Mucosa of rectum (tissue), 2 donors: ENCODE data around the gene NTSR2.

Experiments used
- H3K27ac ChIP-seq, 2 donors: one replicate each; pipeline ENCODE4 v1.7.0; 2013; ENCODE audit warnings: inconsistent platforms in 2 of 2, low read depth in 2 of 2, low read length in 2 of 2
- H3K27me3 ChIP-seq, 2 donors: one replicate each; pipeline ENCODE4 v1.7.0; 2013; ENCODE audit warnings: low read length in 2 of 2; ENCODE audit not compliant: control insufficient read depth in 2 of 2, insufficient read depth in 2 of 2
- H3K36me3 ChIP-seq, 2 donors: one replicate each; pipeline ENCODE4 v1.7.0; 2013; ENCODE audit warnings: low read length in 2 of 2; ENCODE audit not compliant: control insufficient read depth in 2 of 2, insufficient read depth in 2 of 2
- H3K4me1 ChIP-seq, 2 donors: one replicate each; pipeline ENCODE4 v1.7.0; 2013; ENCODE audit warnings: low read length in 2 of 2, mild to moderate bottlenecking in 1 of 2; ENCODE audit not compliant: control insufficient read depth in 2 of 2, insufficient read depth in 2 of 2
- H3K4me3 ChIP-seq, 2 donors: one replicate each; pipeline ENCODE4 v1.7.0; 2013; ENCODE audit warnings: low read length in 2 of 2
- H3K9ac ChIP-seq, 2 donors: one replicate each; pipeline ENCODE4 v1.7.0; 2013; ENCODE audit warnings: low read length in 2 of 2, low read depth in 1 of 2, mild to moderate bottlenecking in 1 of 2
- H3K9me3 ChIP-seq, 2 donors: one replicate each; pipeline ENCODE4 v1.7.0; 2013; ENCODE audit warnings: low read length in 2 of 2; ENCODE audit not compliant: control insufficient read depth in 2 of 2
- donor health status: healthy.
- donor health status: Normal muscosa, but diverticular disease.

Gene NTSR2

GRCh38 chr2:11680182-11680900 is 10.3 kb upstream of the NTSR2 start:
- Histone ChIP-seq H3K27me3 (peaks cover 14 to 23% of the 10 kb centered on the region in 2 donors), H3K4me1 (no peaks in the 10 kb centered on the region), H3K9ac (no peak overlapping the region)

DNA sequence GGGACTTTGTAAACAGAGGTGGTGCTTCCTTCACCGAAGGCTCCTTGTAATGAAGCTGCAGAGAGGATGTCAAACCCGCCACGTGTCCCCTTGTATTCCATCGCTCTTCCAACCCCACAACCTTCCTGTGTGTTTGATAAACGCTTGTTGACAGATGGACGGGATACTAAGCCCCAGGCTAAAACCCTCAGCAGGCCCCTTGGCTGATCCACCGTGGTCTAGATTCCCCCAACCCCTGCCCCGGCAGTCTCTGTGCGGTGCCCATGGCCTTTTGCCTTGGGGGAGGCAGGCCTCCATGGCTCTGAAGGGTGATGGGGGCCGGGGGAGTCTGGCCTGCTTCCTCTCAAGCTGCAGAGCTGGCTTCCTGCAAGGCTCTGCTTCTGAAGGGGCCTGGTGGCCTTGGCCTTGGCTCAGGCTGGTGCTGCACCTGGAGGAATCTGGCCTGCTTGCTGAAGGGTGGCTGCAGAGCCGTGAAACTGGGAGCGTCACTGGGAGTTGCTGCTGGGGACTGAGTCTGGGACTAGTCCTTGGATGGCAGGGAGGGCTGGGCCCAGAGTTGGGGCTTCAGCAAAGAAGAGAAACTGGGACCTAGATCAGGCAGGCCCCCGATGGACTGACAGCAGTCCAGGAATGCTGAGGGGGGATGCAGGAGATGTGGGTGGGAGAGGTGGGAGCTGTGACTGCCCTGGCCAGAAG is 9.6 kb upstream of the NTSR2 start:
- Histone ChIP-seq H3K4me3 (no peak overlapping the region), H3K4me1 (no peaks in the 10 kb centered on the region), H3K9me3 (no peaks in the 10 kb centered on the region), H3K27ac (no peak overlapping the region), H3K36me3 (no peaks in the 10 kb centered on the region), H3K27me3 (peaks cover 14 to 23% of the 10 kb centered on the region in 2 donors), H3K9ac (no peak overlapping the region)

More at GRCh38 chr2:11680182-11680900, 10.3 kb upstream of the NTSR2 start:
- H3K36me3 ChIP-seq: no peaks in the 10 kb centered on the region
- no peak overlapping the region for H3K27ac ChIP-seq
- H3K4me3 ChIP-seq: no peak overlapping the region
- H3K9me3 ChIP-seq: no peaks in the 10 kb centered on the region

DNA sequence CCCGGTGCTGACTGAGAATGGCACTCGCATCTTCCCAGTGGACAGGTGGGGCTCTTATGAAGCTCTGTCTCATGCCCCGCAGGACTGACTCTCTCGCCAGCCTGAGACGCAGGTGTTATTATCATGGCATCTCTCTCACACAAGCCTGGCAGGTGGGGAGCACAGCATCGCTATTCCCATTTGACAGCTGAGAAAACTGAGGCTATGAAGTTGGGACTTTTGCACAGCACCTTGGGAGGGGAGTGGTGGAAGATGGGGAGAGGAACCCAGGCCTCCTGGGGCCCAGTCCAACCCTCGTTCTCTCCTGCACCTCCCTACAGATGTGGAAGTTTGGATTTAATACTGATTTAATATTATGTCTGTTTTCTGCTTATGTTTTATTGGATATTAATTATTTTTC is 9.0 kb upstream of the NTSR2 start:
- H3K4me3 ChIP-seq: no peak overlapping the region
- H3K27me3 ChIP-seq: peaks cover 14 to 22% of the 10 kb centered on the region in 2 donors
- no peak overlapping the region for H3K9ac ChIP-seq
- no peaks in the 10 kb centered on the region for H3K36me3 ChIP-seq
- H3K4me1 ChIP-seq: no peaks in the 10 kb centered on the region
- no peaks in the 10 kb centered on the region for H3K9me3 ChIP-seq
- H3K27ac ChIP-seq: no peak overlapping the region

GRCh38 chr2:11678306-11678960 is 8.4 kb upstream of the NTSR2 start:
- no peak overlapping the region for H3K9ac ChIP-seq
- no peaks in the 10 kb centered on the region for H3K4me1 ChIP-seq
- no peak overlapping the region for H3K27ac ChIP-seq
- H3K9me3 ChIP-seq: no peaks in the 10 kb centered on the region
- H3K4me3 ChIP-seq: no peak overlapping the region
- no peaks in the 10 kb centered on the region for H3K36me3 ChIP-seq
- H3K27me3 ChIP-seq: peaks cover 11 to 17% of the 10 kb centered on the region in 2 donors

GRCh38 chr2:11677136-11678055 is 7.4 kb upstream of the NTSR2 start:
- Histone ChIP-seq H3K27ac (no peak overlapping the region), H3K4me3 (no peak overlapping the region), H3K4me1 (no peaks in the 10 kb centered on the region), H3K9ac (no peak overlapping the region), H3K36me3 (no peaks in the 10 kb centered on the region), H3K9me3 (no peaks in the 10 kb centered on the region), H3K27me3 (peaks cover 11 to 14% of the 10 kb centered on the region in 2 donors)

- H3K9ac ChIP-seq: no peak overlapping the region
- H3K4me1 ChIP-seq: no peaks in the 10 kb centered on the region
- H3K4me3 ChIP-seq: no peak overlapping the region
- peaks cover 11 to 14% of the 10 kb centered on the region in 2 donors for H3K27me3 ChIP-seq
- no peak overlapping the region for H3K27ac ChIP-seq
- no peaks in the 10 kb centered on the region for H3K36me3 ChIP-seq
- H3K9me3 ChIP-seq: no peaks in the 10 kb centered on the region
Measured at GRCh38 chr2:11676640-11677039, 6.6 kb upstream of the NTSR2 start.

DNA sequence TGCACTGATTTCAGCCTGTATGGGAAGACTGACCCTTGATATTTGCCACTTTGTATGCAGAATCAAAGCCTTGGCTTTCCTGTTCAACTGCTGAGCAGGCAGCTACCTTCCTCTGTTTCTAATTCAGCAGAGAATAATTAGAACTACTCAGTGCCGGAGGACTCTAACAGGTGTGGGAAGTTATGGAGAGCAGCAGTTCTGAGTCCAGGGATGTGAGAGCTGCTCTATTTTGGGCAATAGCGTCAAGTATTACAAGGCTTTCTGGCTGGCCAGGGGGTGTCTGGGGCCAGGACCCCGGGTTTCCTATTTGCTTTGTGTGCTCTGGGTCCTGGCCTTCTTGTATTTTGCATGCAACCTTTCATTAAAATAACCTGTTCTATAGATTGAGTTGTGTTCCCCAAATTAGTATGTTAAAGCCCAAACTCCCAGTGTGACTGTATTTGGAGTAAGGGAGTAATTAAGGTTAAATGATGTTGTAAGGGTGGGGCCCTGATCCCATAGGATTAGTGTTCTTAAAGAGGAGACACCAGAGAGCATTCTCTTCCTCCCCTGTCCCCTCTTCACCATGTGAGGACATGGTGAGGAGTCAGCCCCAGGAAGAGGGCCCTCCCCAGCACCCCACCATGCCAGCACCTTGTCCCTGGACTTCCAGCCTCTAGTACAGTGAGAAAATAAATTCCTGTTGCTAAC is 5.6 kb upstream of the NTSR2 start:
- Histone ChIP-seq H3K9me3 (no peaks in the 10 kb centered on the region), H3K4me1 (no peaks in the 10 kb centered on the region), H3K27ac (no peak overlapping the region), H3K9ac (no peak overlapping the region), H3K27me3 (peaks cover 11 to 17% of the 10 kb centered on the region in 2 donors), H3K36me3 (no peaks in the 10 kb centered on the region), H3K4me3 (no peak overlapping the region)

DNA sequence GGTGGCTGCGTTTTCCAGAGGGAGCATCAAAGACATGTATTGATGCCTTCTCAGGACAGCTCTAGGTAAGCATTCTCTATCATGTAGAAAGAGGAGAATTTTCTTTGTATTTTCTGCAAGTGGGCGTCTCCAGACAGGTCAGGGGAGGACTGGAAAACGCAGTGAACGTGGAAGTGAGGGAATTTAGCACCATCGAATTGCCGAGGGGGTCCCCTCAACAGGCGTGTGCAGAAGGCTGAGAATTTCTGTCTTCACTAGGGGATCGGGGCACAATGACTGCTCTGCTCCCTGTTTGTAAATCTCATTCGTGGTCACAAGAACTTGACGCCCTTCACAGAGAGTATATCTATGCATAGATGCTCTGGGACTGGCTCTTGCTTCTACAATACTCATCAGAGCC is 5.0 kb upstream of the NTSR2 start:
- Histone ChIP-seq H3K4me1 (no peaks in the 10 kb centered on the region), H3K9me3 (no peaks in the 10 kb centered on the region), H3K36me3 (no peaks in the 10 kb centered on the region), H3K9ac (no peak overlapping the region), H3K27me3 (peaks cover 11 to 19% of the 10 kb centered on the region in 2 donors), H3K4me3 (no peak overlapping the region), H3K27ac (no peak overlapping the region)

- H3K9ac ChIP-seq: no peak overlapping the region
- H3K36me3 ChIP-seq: no peaks in the 10 kb centered on the region
- H3K9me3 ChIP-seq: no peaks in the 10 kb centered on the region
- no peaks in the 10 kb centered on the region for H3K4me1 ChIP-seq
- H3K27me3 ChIP-seq: peaks cover 15 to 16% of the 10 kb centered on the region in 2 donors
- no peak overlapping the region for H3K4me3 ChIP-seq
- H3K27ac ChIP-seq: no peak overlapping the region
Measured at GRCh38 chr2:11672407-11672806, 2.4 kb upstream of the NTSR2 start.
